22Rv1 (cell line): Measurements from ENCODE around the gene CDCA3.
A peak's percentile ranks its signal among the peaks of the same experiment; 100 is the strongest.

Experiments
- H3K27ac ChIP-seq: fragments of 450-650 bp; 2 replicates; pipeline ENCODE4 v1.5.1; 2017
- CTCF ChIP-seq: fragments of 450-650 bp; IDR thresholded peaks from 2 replicates; pipeline ENCODE4 v1.5.1; 2017; ENCODE audit warnings: mild to moderate bottlenecking
- ZFX ChIP-seq: fragments of 450-650 bp; IDR thresholded peaks from 2 replicates; pipeline ENCODE4 v1.6.1; 2017; ENCODE audit warnings: antibody characterized with exemption, borderline replicate concordance

Gene CDCA3

DNA sequence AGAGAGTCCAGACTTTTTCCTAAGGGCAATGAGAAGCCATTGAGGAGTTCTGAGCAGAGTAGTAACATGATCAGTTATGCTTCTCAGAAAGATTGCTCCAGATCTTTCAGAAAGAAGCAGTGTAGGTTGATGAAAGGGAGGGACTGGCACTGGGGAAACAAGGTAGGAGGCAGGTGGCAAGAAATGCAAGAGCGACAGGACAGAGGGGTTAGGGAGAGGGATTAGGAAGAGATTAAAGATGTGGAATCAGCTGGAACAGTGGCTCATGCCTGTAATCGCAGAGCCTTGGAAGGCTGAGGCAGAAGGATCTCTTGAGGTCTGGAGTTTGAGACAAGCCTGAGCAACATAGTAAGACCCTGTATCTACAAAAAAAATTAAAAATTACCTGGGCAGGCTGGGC, 3.4 kb downstream of the CDCA3 start:
- H3K27ac ChIP-seq = peak overlapping the region; percentile 99

DNA sequence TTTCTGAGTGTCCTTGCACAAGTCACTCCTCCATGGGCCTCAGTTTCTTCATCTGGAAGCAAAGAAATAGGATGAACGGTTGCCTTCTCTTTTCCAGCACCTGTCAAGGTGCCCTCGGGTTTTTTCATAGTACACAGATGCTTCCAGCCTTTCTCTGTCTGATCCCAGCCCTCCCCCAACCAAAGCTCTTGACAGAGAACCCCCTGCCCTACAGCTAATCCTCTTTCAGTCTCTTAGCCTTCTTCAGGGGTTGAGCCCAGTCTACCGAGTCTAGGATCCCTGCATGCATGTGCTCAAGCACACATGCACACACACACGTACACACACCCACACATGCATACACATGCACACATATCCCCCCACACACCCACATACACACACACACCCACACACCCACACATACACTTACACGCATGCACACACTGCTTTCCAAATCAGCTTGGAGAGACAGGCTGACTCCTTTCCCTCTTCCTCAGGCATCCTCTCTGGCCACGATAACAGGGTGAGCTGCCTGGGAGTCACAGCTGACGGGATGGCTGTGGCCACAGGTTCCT, 4.7 kb downstream of the CDCA3 start:
- TF ChIP-seq ZFX (no peak), CTCF (no peak)
- peak overlapping the region; percentile 99 for H3K27ac ChIP-seq

More for the DNA sequence above, 3.4 kb downstream of the CDCA3 start:
- no peak for TF ChIP-seq ZFX
- no peak for TF ChIP-seq CTCF

DNA sequence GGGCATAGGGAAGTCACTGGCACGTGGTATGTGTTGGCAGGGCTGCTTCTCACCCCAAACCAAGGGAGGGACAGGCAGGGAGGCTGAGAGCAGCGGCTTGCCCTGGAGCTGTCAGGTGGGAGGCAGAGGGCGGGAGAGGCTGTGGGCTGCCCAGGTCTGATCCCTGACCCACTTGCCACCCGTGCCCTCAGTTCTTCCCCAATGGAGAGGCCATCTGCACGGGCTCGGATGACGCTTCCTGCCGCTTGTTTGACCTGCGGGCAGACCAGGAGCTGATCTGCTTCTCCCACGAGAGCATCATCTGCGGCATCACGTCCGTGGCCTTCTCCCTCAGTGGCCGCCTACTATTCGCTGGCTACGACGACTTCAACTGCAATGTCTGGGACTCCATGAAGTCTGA, 5.7 kb downstream of the CDCA3 start:
- TF ChIP-seq CTCF (no peak), ZFX (no peak)
- no peak overlapping the region for H3K27ac ChIP-seq

GRCh38 chr12:6843118-6843902, 7.8 kb downstream of the CDCA3 start:
- H3K27ac ChIP-seq = no peak overlapping the region
- TF ChIP-seq ZFX (no peak), CTCF (no peak)

DNA sequence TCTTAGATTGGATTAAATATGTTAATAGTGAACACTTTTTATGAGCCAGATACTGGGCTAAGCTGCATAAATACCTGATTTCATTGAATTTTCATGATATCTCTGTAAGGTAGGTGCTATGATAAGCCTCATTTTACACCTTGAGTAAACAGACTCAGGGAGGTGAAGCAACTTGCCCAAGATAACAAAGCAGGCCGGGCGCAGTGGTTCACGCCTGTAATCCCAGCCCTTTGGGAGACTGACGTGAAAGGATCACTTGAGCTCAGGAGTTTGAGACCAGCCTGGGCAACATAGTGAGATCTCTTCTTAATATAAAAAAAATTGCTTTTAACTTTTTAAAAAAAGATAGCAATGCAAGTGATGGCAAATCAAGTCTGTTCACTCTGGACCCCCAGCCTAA, 9.0 kb downstream of the CDCA3 start:
- TF ChIP-seq CTCF (no peak), ZFX (no peak)
- peak overlapping the region; percentile 32; the same call in 1 of the 2 replicates for H3K27ac ChIP-seq

DNA sequence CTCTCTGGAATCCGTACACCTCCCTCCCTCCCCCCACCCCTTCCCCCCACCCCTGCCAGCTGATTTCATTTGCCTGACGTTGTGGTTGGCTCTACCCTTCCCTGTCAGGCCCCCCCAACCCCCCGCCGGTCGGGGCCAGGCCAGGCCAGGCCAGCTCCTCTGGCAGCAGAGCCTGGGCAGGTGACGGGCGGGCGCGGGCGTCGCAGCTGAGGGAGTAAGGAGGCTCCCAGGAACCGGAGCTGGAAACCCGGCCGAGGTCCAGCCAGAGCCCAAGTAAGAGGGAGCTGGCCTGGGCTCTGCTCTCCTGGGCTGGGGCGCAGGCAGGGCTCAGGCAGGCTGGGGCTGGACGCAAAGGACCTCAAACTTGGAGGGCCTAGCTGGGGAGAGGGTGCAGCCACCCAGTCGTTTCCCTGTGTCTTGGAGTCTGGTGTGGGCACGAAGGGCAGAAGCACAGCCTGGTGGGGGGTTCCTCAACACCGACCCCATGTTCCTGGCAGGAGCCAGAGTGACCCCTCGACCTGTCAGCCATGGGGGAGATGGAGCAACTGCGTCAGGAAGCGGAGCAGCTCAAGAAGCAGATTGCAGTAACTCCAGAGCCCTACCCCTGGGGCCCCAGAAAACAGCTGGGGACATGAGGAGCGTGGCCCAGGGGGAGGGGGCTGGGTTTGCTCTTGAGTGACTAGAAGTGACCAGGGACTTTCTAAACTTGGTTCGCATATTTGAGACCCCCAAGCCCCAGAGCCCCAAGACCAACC, 10.1 kb downstream of the CDCA3 start, which contains the start of gene GNB3:
GNB3 (plus strand) TSS at position 165 of the 755 bp plus-strand sequence; CDS start at position 528, 363 bp downstream.
- H3K27ac ChIP-seq = peak within 1 kb of the TSS; percentile 32; the same call in 1 of the 2 replicates
- TF ChIP-seq ZFX (no peak), CTCF (no peak)
